DND-41 (cell line): Measurements from ENCODE around the gene AKIRIN2.
"Not testable (repeated sequence)": the region's sequence is repeated elsewhere in the genome, so short reads cannot be mapped to it uniquely, and the experiment has no call there.

ENCODE experiments used
- ATAC-seq: fragments of 200-7000 bp; cut with Tn5 transposase; 3 replicates; pipeline ENCODE4 v1.9.1; 2021; ENCODE audit warnings: low read depth; ENCODE audit not compliant: insufficient read depth
- DNase-seq: peaks from one replicate; pipeline ENCODE4 v3.0.0-alpha.2; 2020
- H2AFZ ChIP-seq: 2 replicates; pipeline ENCODE4 v1.6.0; 2012; ENCODE audit warnings: low read depth, low read length
- H3K27ac ChIP-seq: 2 replicates; pipeline ENCODE4 v1.5.1; 2012; ENCODE audit warnings: low read length, inconsistent platforms
- H3K27me3 ChIP-seq: fragments of 200-600 bp; sonication (generic); 2 replicates; pipeline ENCODE4 v1.6.0; 2012; ENCODE audit warnings: low read length, mild to moderate bottlenecking, inconsistent platforms; ENCODE audit not compliant: insufficient read depth, poor library complexity
- H3K36me3 ChIP-seq: 2 replicates; pipeline ENCODE4 v1.5.1; 2012; ENCODE audit warnings: low read length, inconsistent platforms; ENCODE audit not compliant: insufficient read depth
- H3K4me1 ChIP-seq: 2 replicates; pipeline ENCODE4 v1.5.1; 2012; ENCODE audit warnings: mild to moderate bottlenecking, low read length; ENCODE audit not compliant: insufficient read depth
- H3K4me2 ChIP-seq: 2 replicates; pipeline ENCODE4 v1.6.0; 2012; ENCODE audit warnings: mild to moderate bottlenecking, moderate library complexity, low read length, inconsistent platforms; ENCODE audit not compliant: insufficient read depth
- H3K4me3 ChIP-seq, 2 experiments: fragments of 200-600 bp in 1 of 2; shearing (Covaris generic) in 1 of 2; 2 replicates each; pipeline ENCODE4 v1.5.1; 2012 to 2016; ENCODE audit warnings: inconsistent platforms in 2 of 2, low read length in 2 of 2, mild to moderate bottlenecking in 2 of 2, low read depth in 1 of 2, moderate library complexity in 1 of 2
- H3K79me2 ChIP-seq: 2 replicates; pipeline ENCODE4 v1.6.0; 2012; ENCODE audit warnings: low read length, inconsistent platforms; ENCODE audit not compliant: insufficient read depth
- H3K9ac ChIP-seq: 2 replicates; pipeline ENCODE4 v1.6.0; 2012; ENCODE audit warnings: low read depth, mild to moderate bottlenecking, inconsistent platforms, low read length, moderate library complexity
- H3K9me3 ChIP-seq: 2 replicates; pipeline ENCODE4 v1.5.1; 2012; ENCODE audit warnings: low read length, moderate library complexity, mild to moderate bottlenecking, inconsistent platforms; ENCODE audit not compliant: insufficient read depth, severe bottlenecking
- H4K20me1 ChIP-seq: 2 replicates; pipeline ENCODE4 v1.6.0; 2012; ENCODE audit warnings: low read length; ENCODE audit not compliant: insufficient read depth
- CTCF ChIP-seq: IDR thresholded peaks from 2 replicates; pipeline ENCODE4 v1.5.1; 2012; ENCODE audit warnings: borderline replicate concordance, low read length, moderate library complexity, mild to moderate bottlenecking; ENCODE audit not compliant: poor library complexity, severe bottlenecking; ENCODE audit errors: extremely low read depth
- EZH2 ChIP-seq: IDR thresholded peaks from 3 replicates; pipeline ENCODE4 v1.6.1; 2012; ENCODE audit warnings: borderline replicate concordance, low read depth, mild to moderate bottlenecking, moderate library complexity, low read length, inconsistent platforms; ENCODE audit not compliant: severe bottlenecking

The AKIRIN2 gene

GRCh38 chr6:87706187-87706966, 4.3 kb upstream of the AKIRIN2 start:
- Histone ChIP-seq H3K4me1 (peaks cover 7% of the 10 kb centered on the region; the same call in 1 of the 2 replicates), H3K79me2 (peaks cover 7% of the 10 kb centered on the region), H3K36me3 (peaks cover under 1% of the 10 kb centered on the region; the same call in 1 of the 2 replicates), H3K27ac (no peak overlapping the region), H3K27me3 (no peaks in the 10 kb centered on the region), H3K9ac (no peak overlapping the region), H3K4me2 (no peak overlapping the region), H3K9me3 (no peaks in the 10 kb centered on the region), H3K4me3 (no peak overlapping the region), H4K20me1 (no peaks in the 10 kb centered on the region), H2AFZ (no peak overlapping the region)
- no peak for TF ChIP-seq EZH2
- TF ChIP-seq CTCF, result no peak
- no peak for DNase-seq
- ATAC-seq, result no peak

- H3K9me3 ChIP-seq, result no peaks in the 10 kb centered on the region
- no peak overlapping the region for H3K4me2 ChIP-seq
- ATAC-seq (no peak), DNase-seq (no peak)
- no peak overlapping the region for H2AFZ ChIP-seq
- peaks cover 4% of the 10 kb centered on the region; the same call in 1 of the 2 replicates for H3K36me3 ChIP-seq
- peaks cover 9% of the 10 kb centered on the region; the same call in 1 of the 2 replicates for H3K4me1 ChIP-seq
- H3K4me3 ChIP-seq, result no peak overlapping the region
- TF ChIP-seq CTCF (no peak), EZH2 (no peak)
- peaks cover 18% of the 10 kb centered on the region for H3K79me2 ChIP-seq
- H3K27me3 ChIP-seq, result no peaks in the 10 kb centered on the region
- no peak overlapping the region for H3K9ac ChIP-seq
- peaks cover 10% of the 10 kb centered on the region; the same call in 1 of the 2 replicates for H4K20me1 ChIP-seq
- no peak overlapping the region for H3K27ac ChIP-seq
Measured at GRCh38 chr6:87705070-87705691, 3.1 kb upstream of the AKIRIN2 start.

GRCh38 chr6:87703039-87703438, 1.0 kb upstream of the AKIRIN2 start:
- H3K9ac ChIP-seq, result peak overlapping the region; percentile 55
- peak overlapping the region; percentile 76 to 78; a peak in 3 of 4 replicates for H3K4me3 ChIP-seq
- peak overlapping the region; percentile 68 for H3K27ac ChIP-seq
- H3K4me2 ChIP-seq, result peak overlapping the region; percentile 88
- not testable (repeated sequence) for H3K27me3 ChIP-seq, ATAC-seq, H3K9me3 ChIP-seq, DNase-seq
- H3K4me1 ChIP-seq, result peaks cover 29% of the 10 kb centered on the region
- H2AFZ ChIP-seq, result peak overlapping the region; percentile 94
- peaks cover 11% of the 10 kb centered on the region for H3K36me3 ChIP-seq
- peaks cover 40% of the 10 kb centered on the region for H3K79me2 ChIP-seq
- peaks cover 30% of the 10 kb centered on the region; the same call in 1 of the 2 replicates for H4K20me1 ChIP-seq

GRCh38 chr6:87702589-87702945, 534 bp upstream of the AKIRIN2 start:
- Histone ChIP-seq H3K4me1 (peaks cover 34% of the 10 kb centered on the region), H3K9me3 (no peaks in the 10 kb centered on the region), H3K9ac (peak overlapping the region; percentile 55), H3K27ac (peak overlapping the region; percentile 68), H4K20me1 (peaks cover 35% of the 10 kb centered on the region), H3K4me3 (peak overlapping the region; percentile 76 to 78), H3K4me2 (peak overlapping the region; percentile 88), H3K36me3 (peaks cover 14% of the 10 kb centered on the region), H3K27me3 (no peaks in the 10 kb centered on the region), H3K79me2 (peaks cover 45% of the 10 kb centered on the region), H2AFZ (peak overlapping the region; percentile 94)
- no peak for ATAC-seq
- no peak for DNase-seq
- TF ChIP-seq EZH2, result no peak
- TF ChIP-seq CTCF, result no peak
